Hepatocyte (in vitro differentiated cells): Measurements from ENCODE around the gene MRPL33. TPM values are rescaled to one million over a fixed set of nuclear protein-coding genes. Genes with fewer than 3 reads are reported as not detected.

Source experiments
- DNase-seq: peaks from one replicate; pipeline ENCODE4 v3.0.0-alpha.2; 2016; ENCODE audit warnings: low spot score
- H2AFZ ChIP-seq: fragments of 200-600 bp; sonication (generic); 2 replicates; pipeline ENCODE4 v1.6.0; 2016; ENCODE audit warnings: antibody characterized with exemption, mild to moderate bottlenecking
- H3K27ac ChIP-seq: fragments of 200-600 bp; sonication (generic); 2 replicates; pipeline ENCODE4 v1.5.1; 2016; ENCODE audit warnings: mild to moderate bottlenecking
- H3K27me3 ChIP-seq: fragments of 200-600 bp; sonication (generic); 2 replicates; pipeline ENCODE4 v1.6.1; 2016
- H3K36me3 ChIP-seq: fragments of 200-600 bp; sonication (generic); replicated peaks from 2 replicates; pipeline ENCODE4 v1.5.1; 2016; ENCODE audit warnings: low read depth; ENCODE audit not compliant: insufficient read depth
- H3K4me1 ChIP-seq: fragments of 200-600 bp; sonication (generic); 2 replicates; pipeline ENCODE4 v1.5.1; 2016; ENCODE audit warnings: mild to moderate bottlenecking, moderate library complexity; ENCODE audit not compliant: insufficient read depth
- H3K4me2 ChIP-seq: fragments of 200-600 bp; sonication (generic); 2 replicates; pipeline ENCODE4 v1.6.0; 2016
- H3K4me3 ChIP-seq: fragments of 200-600 bp; sonication (generic); 2 replicates; pipeline ENCODE4 v1.5.1; 2016; ENCODE audit warnings: mild to moderate bottlenecking
- H3K79me2 ChIP-seq: fragments of 200-600 bp; sonication (generic); 2 replicates; pipeline ENCODE4 v1.6.0; 2017; ENCODE audit warnings: mild to moderate bottlenecking
- H3K9me2 ChIP-seq: fragments of 200-600 bp; sonication (generic); replicated peaks from 2 replicates; pipeline ENCODE4 v1.6.0; 2017; ENCODE audit warnings: mild to moderate bottlenecking; ENCODE audit not compliant: insufficient read depth
- H3K9me3 ChIP-seq: fragments of 200-600 bp; sonication (generic); 2 replicates; pipeline ENCODE4 v1.5.1; 2016; ENCODE audit warnings: low read depth, mild to moderate bottlenecking
- H4K20me1 ChIP-seq: fragments of 200-600 bp; sonication (generic); 2 replicates; pipeline ENCODE4 v1.6.0; 2016; ENCODE audit warnings: mild to moderate bottlenecking; ENCODE audit not compliant: insufficient read depth, poor library complexity, severe bottlenecking
- EZH2phosphoT487 ChIP-seq: fragments of 200-600 bp; sonication (generic); IDR thresholded peaks from one replicate; pipeline ENCODE4 v1.6.1; 2018; ENCODE audit warnings: antibody characterized with exemption, mild to moderate bottlenecking, low read depth, moderate library complexity; ENCODE audit not compliant: unreplicated experiment, severe bottlenecking
- WGBS: methylation state at CpG from one replicate; pipeline ENCODE4 v1.1.6; 2016; ENCODE audit warnings: low lambda C conversion rate; ENCODE audit errors: missing lambda C conversion rate; 5-methylcytosine and 5-hydroxymethylcytosine counted together
- polyA plus RNA-seq: library from polyadenylated mRNA; unstranded; fragments of >200 nt; fragmentation: Nextera tagmentation; extraction: Ambion mirVana; gene quantifications from 2 replicates; pipeline ENCODE4 v1.2.1, GENCODE V29; 2016
- total RNA-seq: library from RNA; depleted of rRNA; stranded (reverse); fragments of >200 nt; gene quantifications from 2 replicates; pipeline ENCODE4 v1.2.3, GENCODE V29; 2014
- TF ChIP-seq, protein P1 (sequence below): fragments of 200-600 bp; sonication (generic); IDR thresholded peaks from 2 replicates; pipeline ENCODE4 v1.5.1; 2016; ENCODE audit warnings: antibody characterized with exemption, mild to moderate bottlenecking; ENCODE audit not compliant: poor library complexity

The MRPL33 gene
- total and polyA plus RNA-seq, 2 experiments from 2014 or later = 148 to 311 TPM

DNA sequence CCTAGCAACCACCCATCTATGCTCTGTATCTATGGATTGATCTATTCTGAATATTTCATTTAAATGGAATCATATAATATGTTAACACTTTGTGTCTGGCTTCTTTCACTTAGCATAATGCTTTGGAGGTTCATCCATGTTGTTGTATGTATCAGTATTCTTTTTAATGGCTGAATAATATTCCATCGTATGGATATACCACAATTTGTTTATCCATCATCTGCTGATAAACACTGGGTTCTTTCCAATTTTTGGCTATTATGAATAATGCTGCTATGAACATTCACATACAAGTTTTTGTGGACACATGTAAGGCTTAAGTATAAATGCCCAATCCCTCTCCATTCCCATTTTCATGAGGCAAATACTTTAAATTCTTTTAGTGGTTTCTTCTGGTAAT is 52.9 kb downstream of the MRPL33 start:
- no peak for TF ChIP-seq EZH2phosphoT487
- no peaks in the 10 kb centered on the region for H3K4me1 ChIP-seq
- WGBS = 100% methylated on average over 1 of the region's 1 CpG
- no peak overlapping the region for H3K4me2 ChIP-seq
- H2AFZ ChIP-seq = no peak overlapping the region
- H3K9me2 ChIP-seq = no peaks in the 10 kb centered on the region
- no peak overlapping the region for H3K27ac ChIP-seq
- peaks cover 5% of the 10 kb centered on the region for H3K9me3 ChIP-seq
- H3K36me3 ChIP-seq = no peaks in the 10 kb centered on the region
- no peaks in the 10 kb centered on the region for H3K27me3 ChIP-seq
- no peak overlapping the region for H3K4me3 ChIP-seq
- DNase-seq = no peak
- H3K79me2 ChIP-seq = no peaks in the 10 kb centered on the region
- no peaks in the 10 kb centered on the region for H4K20me1 ChIP-seq

DNA sequence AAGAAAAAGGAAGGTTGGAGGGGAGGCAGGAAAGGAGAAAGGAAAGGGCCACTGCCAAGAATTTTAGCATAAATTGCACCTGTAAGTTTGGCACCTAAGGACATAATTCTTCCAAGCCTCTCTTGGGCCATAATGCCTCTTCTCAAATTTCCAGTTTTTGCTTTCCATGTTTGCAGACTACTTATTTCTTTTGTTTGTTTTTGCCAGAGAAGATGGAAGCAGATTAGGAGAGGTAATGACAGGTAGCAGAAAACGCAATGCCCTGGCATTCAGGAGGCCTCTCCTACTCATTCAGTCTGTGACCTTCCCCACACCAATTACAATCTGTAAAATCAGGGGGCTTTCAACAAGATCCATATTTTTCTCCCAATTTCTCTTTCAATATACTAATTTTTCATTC is 56.8 kb downstream of the MRPL33 start:
- H3K9me3 ChIP-seq = peaks cover 5% of the 10 kb centered on the region
- H3K79me2 ChIP-seq = no peaks in the 10 kb centered on the region
- no peaks in the 10 kb centered on the region for H4K20me1 ChIP-seq
- 59% methylated on average over 1 of the region's 1 CpG for WGBS
- no peaks in the 10 kb centered on the region for H3K4me1 ChIP-seq
- no peaks in the 10 kb centered on the region for H3K9me2 ChIP-seq
- no peak for DNase-seq
- H3K4me2 ChIP-seq = no peak overlapping the region
- H3K27me3 ChIP-seq = no peaks in the 10 kb centered on the region
- TF ChIP-seq, protein P1, sequence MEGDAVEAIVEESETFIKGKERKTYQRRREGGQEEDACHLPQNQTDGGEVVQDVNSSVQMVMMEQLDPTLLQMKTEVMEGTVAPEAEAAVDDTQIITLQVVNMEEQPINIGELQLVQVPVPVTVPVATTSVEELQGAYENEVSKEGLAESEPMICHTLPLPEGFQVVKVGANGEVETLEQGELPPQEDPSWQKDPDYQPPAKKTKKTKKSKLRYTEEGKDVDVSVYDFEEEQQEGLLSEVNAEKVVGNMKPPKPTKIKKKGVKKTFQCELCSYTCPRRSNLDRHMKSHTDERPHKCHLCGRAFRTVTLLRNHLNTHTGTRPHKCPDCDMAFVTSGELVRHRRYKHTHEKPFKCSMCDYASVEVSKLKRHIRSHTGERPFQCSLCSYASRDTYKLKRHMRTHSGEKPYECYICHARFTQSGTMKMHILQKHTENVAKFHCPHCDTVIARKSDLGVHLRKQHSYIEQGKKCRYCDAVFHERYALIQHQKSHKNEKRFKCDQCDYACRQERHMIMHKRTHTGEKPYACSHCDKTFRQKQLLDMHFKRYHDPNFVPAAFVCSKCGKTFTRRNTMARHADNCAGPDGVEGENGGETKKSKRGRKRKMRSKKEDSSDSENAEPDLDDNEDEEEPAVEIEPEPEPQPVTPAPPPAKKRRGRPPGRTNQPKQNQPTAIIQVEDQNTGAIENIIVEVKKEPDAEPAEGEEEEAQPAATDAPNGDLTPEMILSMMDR = no peak
- H3K4me3 ChIP-seq = no peak overlapping the region
- no peak overlapping the region for H2AFZ ChIP-seq
- no peak overlapping the region for H3K27ac ChIP-seq
- no peaks in the 10 kb centered on the region for H3K36me3 ChIP-seq

Other genes starting within 250 kb of the MRPL33 start
- gene ZNF512, start 188.7 kb upstream of the MRPL33 start, total RNA-seq = 27.7 and 30.7 TPM in 2 replicates
- gene ZNF512, start 188.7 kb upstream of the MRPL33 start, polyA plus RNA-seq = 13.7 and 19.9 TPM in 2 replicates
- gene CCDC121, start 142.7 kb upstream of the MRPL33 start, total RNA-seq = 2.7 and 4.4 TPM in 2 replicates
- gene CCDC121, start 142.7 kb upstream of the MRPL33 start, polyA plus RNA-seq = 2.7 and 5.4 TPM in 2 replicates
- 35.8 and 36.5 TPM in 2 replicates for gene GPN1, start 142.7 kb upstream of the MRPL33 start, total RNA-seq
- gene GPN1, start 142.7 kb upstream of the MRPL33 start, polyA plus RNA-seq = 30.1 and 46.7 TPM in 2 replicates
- 32.3 and 43.3 TPM in 2 replicates for gene SUPT7L, start 108.1 kb upstream of the MRPL33 start, total RNA-seq
- gene SUPT7L, start 108.1 kb upstream of the MRPL33 start, polyA plus RNA-seq = 27.3 and 30.7 TPM in 2 replicates
- 20.6 and 21.1 TPM in 2 replicates for gene SLC4A1AP, start 107.8 kb upstream of the MRPL33 start, total RNA-seq
- gene SLC4A1AP, start 107.8 kb upstream of the MRPL33 start, polyA plus RNA-seq = 21.9 and 22.1 TPM in 2 replicates
- 5.5 and 6.7 TPM in 2 replicates for gene RBKS, start 118.7 kb downstream of the MRPL33 start, total RNA-seq
- 6.0 and 7.2 TPM in 2 replicates for gene RBKS, start 118.7 kb downstream of the MRPL33 start, polyA plus RNA-seq
- gene BABAM2, start 119.0 kb downstream of the MRPL33 start, total RNA-seq = 28.8 and 30.8 TPM in 2 replicates
- 43.6 and 49.4 TPM in 2 replicates for gene BABAM2, start 119.0 kb downstream of the MRPL33 start, polyA plus RNA-seq